Gastrocnemius medialis (tissue), 4 donors: ENCODE results near the gene PTGR2.

ENCODE experiments used
- POLR2A ChIP-seq, 2 donors: fragments of 450-650 bp; IDR thresholded peaks; one replicate each; pipeline ENCODE4 v1.6.1; 2017; ENCODE audit warnings: antibody characterized with exemption in 2 of 2, mild to moderate bottlenecking in 2 of 2, moderate library complexity in 2 of 2
- TF ChIP-seq, protein P1 (sequence below), 5 experiments: fragments of 450-650 bp in 3 of 5; fragments of 200-600 bp in 2 of 5; sonication (generic) in 2 of 5; IDR thresholded peaks in 4 of 5; conservative IDR thresholded peaks in 1 of 5; 1 replicate in 4 of 5; 2 replicates in 1 of 5; pipeline ENCODE4 v1.5.1; 2016 to 2019; ENCODE audit warnings: antibody characterized with exemption in 5 of 5, mild to moderate bottlenecking in 3 of 5, moderate library complexity in 3 of 5

DNA sequence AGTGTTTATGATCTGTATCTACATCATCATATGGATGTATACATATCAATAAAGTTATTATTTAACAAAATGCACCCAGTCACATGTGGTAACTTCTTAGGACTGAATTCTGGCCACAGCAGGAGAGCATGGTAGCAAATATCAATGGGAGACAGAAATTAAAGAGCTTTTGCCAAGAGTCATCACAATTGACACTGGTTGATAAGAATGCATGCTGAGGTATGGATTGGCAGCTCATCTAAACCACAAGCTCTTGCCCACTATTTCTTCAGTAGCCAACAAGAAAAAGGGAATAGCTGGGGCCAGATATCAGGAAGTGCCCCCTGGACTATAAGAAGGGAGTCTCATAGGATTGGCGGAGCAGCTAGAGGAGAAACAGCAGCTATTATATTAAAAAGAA, 9.4 kb upstream of the PTGR2 start:
- no peak for TF ChIP-seq POLR2A (IDR thresholded peaks at IDR 0.05)
- TF ChIP-seq, protein P1, sequence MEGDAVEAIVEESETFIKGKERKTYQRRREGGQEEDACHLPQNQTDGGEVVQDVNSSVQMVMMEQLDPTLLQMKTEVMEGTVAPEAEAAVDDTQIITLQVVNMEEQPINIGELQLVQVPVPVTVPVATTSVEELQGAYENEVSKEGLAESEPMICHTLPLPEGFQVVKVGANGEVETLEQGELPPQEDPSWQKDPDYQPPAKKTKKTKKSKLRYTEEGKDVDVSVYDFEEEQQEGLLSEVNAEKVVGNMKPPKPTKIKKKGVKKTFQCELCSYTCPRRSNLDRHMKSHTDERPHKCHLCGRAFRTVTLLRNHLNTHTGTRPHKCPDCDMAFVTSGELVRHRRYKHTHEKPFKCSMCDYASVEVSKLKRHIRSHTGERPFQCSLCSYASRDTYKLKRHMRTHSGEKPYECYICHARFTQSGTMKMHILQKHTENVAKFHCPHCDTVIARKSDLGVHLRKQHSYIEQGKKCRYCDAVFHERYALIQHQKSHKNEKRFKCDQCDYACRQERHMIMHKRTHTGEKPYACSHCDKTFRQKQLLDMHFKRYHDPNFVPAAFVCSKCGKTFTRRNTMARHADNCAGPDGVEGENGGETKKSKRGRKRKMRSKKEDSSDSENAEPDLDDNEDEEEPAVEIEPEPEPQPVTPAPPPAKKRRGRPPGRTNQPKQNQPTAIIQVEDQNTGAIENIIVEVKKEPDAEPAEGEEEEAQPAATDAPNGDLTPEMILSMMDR (IDR thresholded peaks at IDR 0.05 in 4 of 5, conservative IDR thresholded peaks at IDR 0.05 in 1 of 5) = no peak
